AG04449 (cell line): Measurements from ENCODE around the gene R3HCC1L.
A peak's percentile ranks its signal among the peaks of the same experiment; 100 is the strongest.
"Not testable (repeated sequence)": the region's sequence is repeated elsewhere in the genome, so short reads cannot be mapped to it uniquely, and the experiment has no call there.

Source experiments
- CTCF ChIA-PET: fragments of 350-600 bp; formaldehyde crosslinking; extraction: SDS; loops from one replicate; lab custom pipeline; 2021; ENCODE audit warnings: antibody characterized with exemption; lab: Yijun Ruan, JAX
- POLR2A ChIA-PET: fragments of 400-600, 350-600 bp; formaldehyde crosslinking; extraction: SDS; loops from one replicate; lab custom pipeline; 2020; ENCODE audit warnings: antibody characterized with exemption, inconsistent platforms; lab: Yijun Ruan, JAX
- DNase-seq: peaks from one replicate; pipeline ENCODE4 v3.0.0-alpha.2; 2010; ENCODE audit warnings: low read depth, low spot score
- H3K4me3 ChIP-seq: 2 replicates; pipeline ENCODE4 v1.5.1; 2011; ENCODE audit warnings: low read depth, mild to moderate bottlenecking, control low read depth, low read length
- CTCF ChIP-seq: IDR thresholded peaks from one replicate; pipeline ENCODE4 v1.5.1; 2011; ENCODE audit warnings: mild to moderate bottlenecking, moderate library complexity, low read length, control low read depth, inconsistent platforms; ENCODE audit not compliant: insufficient read depth; ENCODE audit errors: missing control alignments

The R3HCC1L gene

DNA sequence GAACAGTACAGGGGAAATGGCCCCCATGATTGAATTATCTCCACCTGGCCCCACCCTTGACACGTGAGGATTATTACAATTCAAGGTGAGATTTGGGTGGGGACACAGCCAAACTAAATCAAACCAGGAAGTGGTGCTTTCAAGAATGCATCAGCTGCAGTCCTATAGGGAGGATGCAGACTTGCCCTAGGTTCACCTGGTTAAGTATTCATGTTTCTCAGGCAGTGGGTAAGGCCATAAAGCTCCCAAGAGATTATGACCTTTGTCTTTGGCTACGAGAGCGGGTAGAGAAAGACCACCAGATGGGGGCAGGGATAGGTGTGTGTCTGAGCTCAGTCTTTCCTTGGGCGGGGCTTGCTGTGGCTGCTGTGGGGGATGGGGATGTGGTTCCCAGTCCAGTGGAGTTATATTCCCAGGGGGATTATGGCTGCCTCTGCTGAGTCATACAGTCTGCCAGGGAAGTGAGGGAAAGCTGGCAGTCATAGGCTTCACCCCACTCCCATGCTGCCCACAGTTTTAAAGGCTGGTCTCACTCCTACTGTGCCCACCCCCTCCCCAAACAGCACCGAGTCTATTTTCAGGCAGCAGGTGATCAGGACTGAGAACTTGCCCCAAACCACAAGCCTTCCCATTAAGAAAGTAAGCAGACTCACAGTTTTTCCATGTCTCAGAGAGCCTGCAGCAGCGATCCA lies 8.4 kb upstream of the R3HCC1L start:
- CTCF ChIA-PET = no interaction called here
- H3K4me3 ChIP-seq = no peak overlapping the region
- POLR2A ChIA-PET = no interaction called here
- DNase-seq = no peak
- no peak for TF ChIP-seq CTCF

DNA sequence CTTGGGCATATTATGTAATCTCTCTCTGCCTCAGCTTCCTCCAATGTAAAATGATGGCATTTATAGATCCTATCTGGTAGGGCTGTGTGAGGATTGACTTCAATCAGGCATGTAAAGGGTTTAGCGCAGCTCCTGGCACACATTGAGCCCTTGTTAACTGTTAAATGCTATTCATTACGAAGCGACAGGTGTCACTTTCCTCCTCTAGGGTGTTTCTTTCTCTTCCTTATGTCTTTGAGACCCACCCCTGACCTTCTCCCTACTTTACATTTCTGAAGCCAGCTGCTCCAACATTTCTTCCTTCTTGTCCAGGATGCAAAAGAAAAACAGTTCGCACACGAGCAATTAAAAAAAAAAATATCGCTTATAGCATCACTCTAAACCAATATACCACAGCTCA lies 5.7 kb upstream of the R3HCC1L start:
- POLR2A ChIA-PET = no interaction called here
- DNase-seq = no peak
- TF ChIP-seq CTCF = no peak
- CTCF ChIA-PET = no interaction called here
- H3K4me3 ChIP-seq = no peak overlapping the region

- POLR2A ChIA-PET = no interaction called here
- no peak for DNase-seq
- no peak for TF ChIP-seq CTCF
- no peak overlapping the region for H3K4me3 ChIP-seq
- CTCF ChIA-PET = no interaction called here
These were observed 2.8 kb upstream of the R3HCC1L start for GRCh38 chr10:98131619-98132018.

DNA sequence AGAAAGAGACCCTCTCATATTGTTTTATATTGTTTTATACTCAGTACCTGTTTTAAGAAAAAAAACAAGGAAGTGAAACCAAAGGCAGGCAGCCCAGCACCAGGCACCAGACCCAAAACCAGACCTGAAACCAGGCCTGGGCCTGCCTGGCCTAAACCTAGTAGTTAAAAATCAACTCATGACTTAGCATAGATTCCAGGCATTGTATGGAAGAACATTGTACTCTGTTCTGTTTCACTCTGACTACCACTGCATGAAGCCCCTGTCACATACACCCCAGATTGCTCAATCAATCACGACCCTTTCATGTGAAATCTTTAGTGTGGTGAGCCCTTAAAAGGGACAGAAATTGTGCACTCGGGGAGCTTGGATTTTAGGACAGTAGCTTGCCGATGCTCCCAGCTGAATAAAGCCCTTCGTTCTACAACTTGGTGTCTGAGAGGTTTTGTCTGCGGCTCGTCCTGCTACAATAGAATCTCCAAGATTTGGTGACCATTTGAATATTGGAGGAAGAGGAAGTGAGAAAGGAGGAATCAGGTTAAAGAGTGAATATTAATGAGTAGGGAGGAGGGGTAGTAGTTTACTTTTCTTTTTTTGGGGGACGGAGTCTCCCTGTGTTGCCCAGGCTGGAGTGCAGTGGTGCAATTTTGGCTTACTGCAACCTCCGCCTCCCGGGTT lies 1.2 kb upstream of the R3HCC1L start:
- CTCF ChIA-PET = interaction anchor here (1.2 to 1.7 kb wide), 2 partner anchors 218 to 261 kb away, joined by 3 to 4 read pairs; no protein-coding TSS in a partner anchor
- H3K4me3 ChIP-seq, DNase-seq, POLR2A ChIA-PET: not testable (repeated sequence)

DNA sequence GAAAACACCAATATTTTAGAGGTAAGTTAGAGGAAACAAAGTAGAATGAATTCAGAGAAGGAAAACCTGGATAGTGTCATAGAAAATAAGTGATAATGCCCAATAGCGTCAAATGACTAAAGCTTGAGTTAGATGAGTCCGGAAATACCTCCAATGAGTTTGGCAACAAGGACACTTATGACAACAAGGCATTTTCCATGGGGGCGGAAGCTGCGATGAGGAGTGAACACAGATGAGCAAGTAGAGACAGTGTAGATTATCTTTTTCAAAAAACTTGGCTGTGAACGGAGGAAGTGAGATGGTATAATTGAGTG lies 383 bp upstream of the R3HCC1L start:
- H3K4me3 ChIP-seq = peak overlapping the region; percentile 90
- no peak for TF ChIP-seq CTCF
- ChIA-PET CTCF (interaction anchor here (0.7 to 1.7 kb wide), 7 partner anchors 22 to 260 kb away, joined by 3 to 7 read pairs (median 3); no protein-coding TSS in a partner anchor), POLR2A (interaction anchor here (1.2 kb wide), 1 partner anchor 9 kb away, joined by 7 read pairs; no protein-coding TSS in a partner anchor)
- no peak for DNase-seq

DNA sequence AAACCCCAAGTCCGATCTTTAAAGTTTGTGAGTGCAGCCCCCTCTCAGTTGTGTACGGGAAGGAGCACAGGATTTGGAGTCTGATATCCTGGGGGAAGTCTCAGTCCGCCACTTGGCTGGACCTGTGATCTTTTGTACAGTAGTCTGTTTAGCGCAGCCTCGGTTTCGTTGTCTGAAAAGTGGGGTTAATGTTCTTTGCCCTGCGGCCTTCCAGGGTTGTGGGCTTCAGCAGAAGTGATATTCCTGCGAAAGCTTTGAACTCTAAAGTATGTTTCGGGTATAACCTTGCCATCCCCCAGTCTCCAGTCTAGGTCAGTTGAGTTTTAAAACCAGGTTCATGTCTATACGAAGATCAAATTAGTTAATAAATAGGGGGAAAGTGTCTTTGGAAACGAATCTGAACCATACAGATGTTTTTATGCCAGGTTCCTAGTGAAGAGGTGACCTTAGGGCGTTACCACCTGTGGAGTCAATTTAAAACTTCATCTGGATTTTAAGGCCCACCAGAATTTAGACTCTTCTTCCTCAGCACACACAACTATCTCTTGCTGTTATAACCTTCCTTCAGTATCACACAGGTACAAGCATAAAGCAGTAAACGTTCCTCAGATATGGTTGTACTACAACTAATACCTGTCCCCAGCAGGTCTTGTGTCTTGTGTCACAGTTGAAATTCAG lies 904 bp downstream of the R3HCC1L start:
- ChIA-PET CTCF (interaction anchor here (1.1 to 1.3 kb wide), 4 partner anchors 20 to 202 kb away, joined by 3 to 7 read pairs (median 3); no protein-coding TSS in a partner anchor), POLR2A (interaction anchor here (1.2 kb wide), 1 partner anchor 7 kb away, joined by 7 read pairs; no protein-coding TSS in a partner anchor)
- peak overlapping the region; percentile 90 for H3K4me3 ChIP-seq
- DNase-seq = no peak
- no peak for TF ChIP-seq CTCF

DNA sequence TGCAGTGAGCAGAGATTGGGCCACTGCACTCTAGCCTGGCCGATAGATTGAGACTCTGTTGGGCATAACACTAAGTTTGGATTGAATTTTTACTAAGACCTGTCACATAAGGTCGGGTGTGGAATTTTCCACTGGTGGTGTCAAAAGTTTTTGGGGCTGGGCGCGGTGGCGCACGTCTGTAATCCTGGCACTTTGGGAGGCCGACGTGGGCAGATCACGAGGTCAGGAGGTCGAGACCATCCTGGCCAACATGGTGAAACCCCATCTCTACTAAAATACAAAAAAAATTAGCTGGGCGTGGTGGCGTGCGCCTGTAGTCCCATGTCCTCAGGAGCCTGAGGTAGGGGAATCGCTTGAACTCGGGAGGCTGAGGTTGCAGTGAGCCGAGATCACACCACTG lies 2.3 kb downstream of the R3HCC1L start:
- POLR2A ChIA-PET, CTCF ChIA-PET, DNase-seq, H3K4me3 ChIP-seq: not testable (repeated sequence)
